A673 (cell line): Measurements from ENCODE around the gene ZBTB39.

Source experiments
- CTCF ChIP-seq: fragments of 300-800, 200-600 bp; sonication (generic); conservative IDR thresholded peaks from 2 replicates; pipeline ENCODE4 v1.5.1; 2017; ENCODE audit warnings: low read depth, mild to moderate bottlenecking, antibody characterized with exemption, low read length, moderate library complexity, mixed read lengths
- EZH2 ChIP-seq: fragments of 200-600 bp; sonication (generic); IDR thresholded peaks from 2 replicates; pipeline ENCODE4 v1.6.1; 2017; ENCODE audit warnings: borderline replicate concordance, low read depth, mild to moderate bottlenecking, mixed read lengths, antibody characterized with exemption, low read length; ENCODE audit not compliant: poor library complexity, severe bottlenecking

- TF ChIP-seq EZH2 (no peak), CTCF (no peak)
Measured at GRCh38 chr12:57040211-57040610, 33.9 kb upstream of the ZBTB39 start.
